HG02981 (cell line): ENCODE results near the gene SMIM15.
"Not testable (repeated sequence)": the region's sequence is repeated elsewhere in the genome, so short reads cannot be mapped to it uniquely, and the experiment has no call there.

Experiments used
- ATAC-seq: cut with Tn5 transposase; IDR thresholded peaks from one replicate; pipeline ENCODE4 v1.9.1; 2021; ENCODE audit warnings: mild to moderate bottlenecking, moderate library complexity; ENCODE audit not compliant: unreplicated experiment

The SMIM15 gene

GRCh38 chr5:61162010-61162831, at the start of gene SMIM15:
TSS of gene SMIM15 (minus strand) at chr5:61162468. CDS start at chr5:61160171, 2,297 bp downstream.
- peak; percentile 95 for ATAC-seq

- no peak for ATAC-seq
Measured at GRCh38 chr5:61207884-61208283, 45.6 kb upstream of the SMIM15 start.

- no peak for ATAC-seq
Measured at GRCh38 chr5:61205013-61205412, 42.7 kb upstream of the SMIM15 start.

GRCh38 chr5:61202213-61202612, 39.9 kb upstream of the SMIM15 start:
- peak; percentile 51 for ATAC-seq

GRCh38 chr5:61200582-61201155, 38.4 kb upstream of the SMIM15 start:
- peak; percentile 54 for ATAC-seq

- no peak for ATAC-seq
Measured at GRCh38 chr5:61198606-61199005, 36.3 kb upstream of the SMIM15 start.

- not testable (repeated sequence) for ATAC-seq
Measured at GRCh38 chr5:61187826-61188225, 25.6 kb upstream of the SMIM15 start.

- ATAC-seq: not testable (repeated sequence)
Measured at GRCh38 chr5:61187352-61187751, 25.1 kb upstream of the SMIM15 start.

GRCh38 chr5:61186634-61187033, 24.4 kb upstream of the SMIM15 start:
- ATAC-seq: no peak

GRCh38 chr5:61184708-61185107, 22.4 kb upstream of the SMIM15 start:
- ATAC-seq: no peak

- no peak for ATAC-seq
Measured at GRCh38 chr5:61183538-61183937, 21.3 kb upstream of the SMIM15 start.

- ATAC-seq: no peak
Measured at GRCh38 chr5:61182449-61182848, 20.2 kb upstream of the SMIM15 start.

- no peak for ATAC-seq
Measured at GRCh38 chr5:61180886-61181285, 18.6 kb upstream of the SMIM15 start.

GRCh38 chr5:61178702-61179101, 16.4 kb upstream of the SMIM15 start:
- ATAC-seq: no peak

GRCh38 chr5:61177716-61178115, 15.4 kb upstream of the SMIM15 start:
- ATAC-seq: peak; percentile 68

GRCh38 chr5:61177070-61177469, 14.8 kb upstream of the SMIM15 start:
- no peak for ATAC-seq

- ATAC-seq: no peak
Measured at GRCh38 chr5:61176631-61177030, 14.4 kb upstream of the SMIM15 start.

GRCh38 chr5:61171479-61171878, 9.2 kb upstream of the SMIM15 start:
- no peak for ATAC-seq

- no peak for ATAC-seq
Measured at GRCh38 chr5:61168951-61169350, 6.7 kb upstream of the SMIM15 start.

- ATAC-seq: no peak
Measured at GRCh38 chr5:61167382-61167781, 5.1 kb upstream of the SMIM15 start.

GRCh38 chr5:61163905-61164304, 1.6 kb upstream of the SMIM15 start:
- no peak for ATAC-seq

- no peak for ATAC-seq
Measured at GRCh38 chr5:61162832-61163567, 732 bp upstream of the SMIM15 start.
